HepG2 (cell line): ENCODE data around the gene TXNIP. TPM values are rescaled to one million over a fixed set of nuclear protein-coding genes. Genes with fewer than 3 reads are reported as not detected.

ENCODE experiments used
- AGO1 ChIP-seq: fragments of 200-400 bp; formaldehyde crosslinking; IDR thresholded peaks from 2 replicates; pipeline ENCODE4 v1.6.1; 2017; ENCODE audit warnings: mild to moderate bottlenecking, low read depth, low read length, moderate library complexity; ENCODE audit not compliant: poor library complexity, severe bottlenecking
- DNMT1 ChIP-seq: sonication (generic); formaldehyde crosslinking; IDR thresholded peaks from 2 replicates; pipeline ENCODE4 v1.5.1; 2020; ENCODE audit warnings: mild to moderate bottlenecking, missing genetic modification reagents
- DR1 ChIP-seq: sonication (generic); formaldehyde crosslinking; IDR thresholded peaks from 2 replicates; pipeline ENCODE4 v1.8.0; 2021; ENCODE audit warnings: mild to moderate bottlenecking, missing genetic modification reagents, inconsistent platforms
- ELF4 ChIP-seq: sonication (generic); formaldehyde crosslinking; IDR thresholded peaks from 2 replicates; pipeline ENCODE4 v1.5.0; 2020; ENCODE audit warnings: missing genetic modification reagents, mild to moderate bottlenecking, moderate library complexity, borderline replicate concordance
- FLYWCH1 ChIP-seq: sonication (generic); formaldehyde crosslinking; IDR thresholded peaks from 2 replicates; pipeline ENCODE4 v1.8.1; 2023; ENCODE audit warnings: mild to moderate bottlenecking, missing genetic modification reagents
- GABPB1 ChIP-seq: IDR thresholded peaks from 2 replicates; pipeline ENCODE4 v1.6.1; 2016; ENCODE audit warnings: mild to moderate bottlenecking, missing genetic modification reagents, moderate library complexity, missing compliant biosample characterization
- GATA4 ChIP-seq: sonication (generic); IDR thresholded peaks from 2 replicates; pipeline ENCODE4 v1.6.1; 2016; ENCODE audit warnings: antibody characterized with exemption, low read depth, borderline replicate concordance
- NONO ChIP-seq, 2 experiments: fragments of 450-650 bp in 1 of 2; sonication (generic) in 1 of 2; formaldehyde crosslinking in 1 of 2; IDR thresholded peaks in 1 of 2; conservative IDR thresholded peaks in 1 of 2; 2 replicates each; pipeline versions ENCODE4 v1.6.1 to v1.8.0; 2017 to 2022; ENCODE audit warnings: mild to moderate bottlenecking in 1 of 2, missing genetic modification reagents in 1 of 2, moderate library complexity in 1 of 2
- NR2F6 ChIP-seq, 2 experiments: IDR thresholded peaks; 2 replicates each; pipeline ENCODE4 v1.6.1; 2016; ENCODE audit warnings: antibody characterized with exemption in 1 of 2, mild to moderate bottlenecking in 1 of 2
- RELA ChIP-seq: sonication (generic); formaldehyde crosslinking; IDR thresholded peaks from 2 replicates; pipeline ENCODE4 v1.4.0; 2020; ENCODE audit warnings: missing genetic modification reagents
- RORA ChIP-seq: sonication (generic); formaldehyde crosslinking; IDR thresholded peaks from 2 replicates; pipeline ENCODE4 v1.5.0; 2020; ENCODE audit warnings: mild to moderate bottlenecking, missing genetic modification reagents, moderate library complexity
- SMAD3 ChIP-seq: sonication (generic); formaldehyde crosslinking; IDR thresholded peaks from 2 replicates; pipeline ENCODE4 v1.4.0; 2020; ENCODE audit warnings: missing genetic modification reagents
- SMAD9 ChIP-seq: sonication (generic); formaldehyde crosslinking; IDR thresholded peaks from 2 replicates; pipeline ENCODE4 v1.5.1; 2020; ENCODE audit warnings: mild to moderate bottlenecking, missing genetic modification reagents
- THYN1 ChIP-seq: sonication (generic); formaldehyde crosslinking; IDR thresholded peaks from 2 replicates; pipeline ENCODE4 v1.8.1; 2023; ENCODE audit warnings: low read depth, mild to moderate bottlenecking, moderate library complexity, missing genetic modification reagents, borderline replicate concordance
- YEATS2 ChIP-seq: sonication (generic); formaldehyde crosslinking; IDR thresholded peaks from 2 replicates; pipeline ENCODE4 v1.4.0; 2020; ENCODE audit warnings: missing genetic modification reagents, borderline replicate concordance
- ZBTB20 ChIP-seq: sonication (generic); formaldehyde crosslinking; IDR thresholded peaks from 2 replicates; pipeline ENCODE4 v1.8.1; 2023; ENCODE audit warnings: missing genetic modification reagents, low read depth, mild to moderate bottlenecking, borderline replicate concordance
- ZFP1 ChIP-seq: IDR thresholded peaks from 2 replicates; pipeline ENCODE4 v1.6.1; 2016
- ZFP36L1 ChIP-seq: sonication (generic); formaldehyde crosslinking; IDR thresholded peaks from 2 replicates; pipeline ENCODE4 v1.8.0; 2022; ENCODE audit warnings: mild to moderate bottlenecking, missing genetic modification reagents, moderate library complexity
- ZFYVE20 ChIP-seq: sonication (generic); formaldehyde crosslinking; IDR thresholded peaks from 2 replicates; pipeline ENCODE4 v1.8.0; 2023; ENCODE audit warnings: low read depth, mild to moderate bottlenecking, moderate library complexity, missing genetic modification reagents, borderline replicate concordance
- ZNF44 ChIP-seq: sonication (generic); formaldehyde crosslinking; IDR thresholded peaks from 2 replicates; pipeline ENCODE4 v1.5.1; 2020; ENCODE audit warnings: mild to moderate bottlenecking, missing genetic modification reagents
- ZNF557 ChIP-seq: sonication (generic); formaldehyde crosslinking; IDR thresholded peaks from 2 replicates; pipeline ENCODE4 v1.4.0; 2020; ENCODE audit warnings: missing genetic modification reagents
- ZSCAN20 ChIP-seq: sonication (generic); formaldehyde crosslinking; IDR thresholded peaks from 2 replicates; pipeline ENCODE4 v1.4.0; 2020; ENCODE audit warnings: missing genetic modification reagents, mild to moderate bottlenecking, borderline replicate concordance
- polyA plus RNA-seq, 8 experiments: library from polyadenylated mRNA; depleted of rRNA in 3 of 8; stranded (reverse) in 7 of 8; unstranded in 1 of 8; fragments of >200 nt; fragmentation: Illumina TruSeq in 4 of 8; extraction: Trizol in 4 of 8; gene quantifications; 2 replicates each; pipeline versions ENCODE4 v1.2.1 to v1.2.3, GENCODE V29; 2011 to 2016; ENCODE audit warnings: low read depth in 4 of 8, missing spikeins in 1 of 8, mixed read lengths in 1 of 8; ENCODE audit not compliant: insufficient read depth in 1 of 8
- total RNA-seq, 5 experiments: library from RNA; depleted of rRNA; stranded (reverse); fragments of >200 nt; fragmentation: Illumina TruSeq; extraction: Trizol; gene quantifications; 2 replicates each; pipeline ENCODE4 v1.2.3, GENCODE V29; 2016; ENCODE audit warnings: low read depth in 1 of 5
- TF ChIP-seq, protein P1 (sequence below): sonication (generic); formaldehyde crosslinking; IDR thresholded peaks from 2 replicates; pipeline ENCODE4 v1.5.0; 2020; ENCODE audit warnings: mild to moderate bottlenecking, low read depth, missing genetic modification reagents, borderline replicate concordance
- TF ChIP-seq, protein P2 (sequence below): sonication (generic); formaldehyde crosslinking; IDR thresholded peaks from 2 replicates; pipeline ENCODE4 v1.9.0; 2021; ENCODE audit warnings: missing genetic modification reagents, borderline replicate concordance
- TF ChIP-seq, protein P3 (sequence below): sonication (generic); formaldehyde crosslinking; IDR thresholded peaks from 2 replicates; pipeline ENCODE4 v1.4.0; 2020; ENCODE audit warnings: mild to moderate bottlenecking, missing genetic modification reagents
- TF ChIP-seq, protein P4 (sequence below): fragments of 450-650 bp; IDR thresholded peaks from 2 replicates; pipeline ENCODE4 v1.6.1; 2017

TXNIP gene
- total and polyA plus RNA-seq, 2 of the 13 experiments (the other 11 are each of a cell fraction or from before 2014, with no cell fraction given): 24.4 to 237 TPM

DNA sequence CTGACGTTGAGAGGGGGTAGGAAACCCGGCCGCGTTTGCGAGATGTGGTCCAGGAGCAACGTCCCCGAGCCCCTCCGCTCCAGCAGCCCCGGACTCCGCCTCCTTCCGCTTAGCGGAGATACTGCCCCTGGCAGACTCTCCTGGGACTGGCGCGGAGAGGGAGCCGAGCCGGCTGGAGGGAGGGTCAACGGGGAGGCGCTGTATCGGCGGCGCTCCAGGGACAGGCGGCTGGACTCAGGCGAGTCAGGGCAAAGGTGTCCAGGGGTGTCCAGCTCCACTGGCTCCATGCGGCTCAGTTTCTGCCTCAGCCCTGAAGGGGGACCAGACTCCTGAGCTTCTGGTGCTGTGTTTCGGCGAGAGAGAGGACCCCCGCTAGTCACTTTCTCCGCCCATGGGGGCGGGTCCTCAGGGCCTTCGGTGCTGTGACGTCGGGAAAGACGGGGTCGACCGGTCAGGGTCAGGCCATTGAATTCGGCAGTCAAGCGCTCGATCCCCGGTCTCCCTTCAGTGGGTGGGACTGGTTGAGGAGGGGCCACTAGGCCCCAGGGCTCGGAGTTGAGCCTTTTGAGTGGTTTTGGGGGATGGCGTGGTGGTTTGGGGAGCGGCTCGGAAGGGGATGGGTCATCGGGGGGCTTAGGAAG lies 35.8 kb downstream of the TXNIP start (continued):
- TF ChIP-seq, protein P1, sequence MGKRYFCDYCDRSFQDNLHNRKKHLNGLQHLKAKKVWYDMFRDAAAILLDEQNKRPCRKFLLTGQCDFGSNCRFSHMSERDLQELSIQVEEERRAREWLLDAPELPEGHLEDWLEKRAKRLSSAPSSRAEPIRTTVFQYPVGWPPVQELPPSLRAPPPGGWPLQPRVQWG (CRISPR knock-in tag): no peak
- TF ChIP-seq ZFP1 (CRISPR knock-in tag): no peak
- TF ChIP-seq DNMT1 (CRISPR knock-in tag): no peak
- TF ChIP-seq ZSCAN20 (CRISPR knock-in tag): 0 out of 2 replicates have a peak, but pooled peaks have one; percentile 41
- peak; percentile 26; the same call in 1 of the 2 replicates for TF ChIP-seq DR1 (CRISPR knock-in tag)
- TF ChIP-seq SMAD9 (CRISPR knock-in tag): no peak
- no peak; the same call in 1 of the 2 replicates for TF ChIP-seq NR2F6 (IDR thresholded peaks at IDR 0.05)
- no peak for TF ChIP-seq NR2F6 (CRISPR knock-in tag; IDR thresholded peaks at IDR 0.05)
- TF ChIP-seq AGO1: no peak
- no peak for TF ChIP-seq NONO (IDR thresholded peaks at IDR 0.05)
- no peak for TF ChIP-seq NONO (CRISPR knock-in tag; conservative IDR thresholded peaks at IDR 0.05)
- TF ChIP-seq RELA (CRISPR knock-in tag): no peak
- TF ChIP-seq, protein P2, sequence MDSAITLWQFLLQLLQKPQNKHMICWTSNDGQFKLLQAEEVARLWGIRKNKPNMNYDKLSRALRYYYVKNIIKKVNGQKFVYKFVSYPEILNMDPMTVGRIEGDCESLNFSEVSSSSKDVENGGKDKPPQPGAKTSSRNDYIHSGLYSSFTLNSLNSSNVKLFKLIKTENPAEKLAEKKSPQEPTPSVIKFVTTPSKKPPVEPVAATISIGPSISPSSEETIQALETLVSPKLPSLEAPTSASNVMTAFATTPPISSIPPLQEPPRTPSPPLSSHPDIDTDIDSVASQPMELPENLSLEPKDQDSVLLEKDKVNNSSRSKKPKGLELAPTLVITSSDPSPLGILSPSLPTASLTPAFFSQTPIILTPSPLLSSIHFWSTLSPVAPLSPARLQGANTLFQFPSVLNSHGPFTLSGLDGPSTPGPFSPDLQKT (CRISPR knock-in tag): no peak
- no peak for TF ChIP-seq ZNF557 (CRISPR knock-in tag)
- no peak for TF ChIP-seq ZFYVE20 (CRISPR knock-in tag)
- no peak for TF ChIP-seq THYN1 (CRISPR knock-in tag)
- TF ChIP-seq ELF4 (CRISPR knock-in tag): no peak
- peak; percentile 78; the same call in 1 of the 2 replicates for TF ChIP-seq ZBTB20 (CRISPR knock-in tag)
- TF ChIP-seq, protein P3, sequence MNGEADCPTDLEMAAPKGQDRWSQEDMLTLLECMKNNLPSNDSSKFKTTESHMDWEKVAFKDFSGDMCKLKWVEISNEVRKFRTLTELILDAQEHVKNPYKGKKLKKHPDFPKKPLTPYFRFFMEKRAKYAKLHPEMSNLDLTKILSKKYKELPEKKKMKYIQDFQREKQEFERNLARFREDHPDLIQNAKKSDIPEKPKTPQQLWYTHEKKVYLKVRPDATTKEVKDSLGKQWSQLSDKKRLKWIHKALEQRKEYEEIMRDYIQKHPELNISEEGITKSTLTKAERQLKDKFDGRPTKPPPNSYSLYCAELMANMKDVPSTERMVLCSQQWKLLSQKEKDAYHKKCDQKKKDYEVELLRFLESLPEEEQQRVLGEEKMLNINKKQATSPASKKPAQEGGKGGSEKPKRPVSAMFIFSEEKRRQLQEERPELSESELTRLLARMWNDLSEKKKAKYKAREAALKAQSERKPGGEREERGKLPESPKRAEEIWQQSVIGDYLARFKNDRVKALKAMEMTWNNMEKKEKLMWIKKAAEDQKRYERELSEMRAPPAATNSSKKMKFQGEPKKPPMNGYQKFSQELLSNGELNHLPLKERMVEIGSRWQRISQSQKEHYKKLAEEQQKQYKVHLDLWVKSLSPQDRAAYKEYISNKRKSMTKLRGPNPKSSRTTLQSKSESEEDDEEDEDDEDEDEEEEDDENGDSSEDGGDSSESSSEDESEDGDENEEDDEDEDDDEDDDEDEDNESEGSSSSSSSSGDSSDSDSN (CRISPR knock-in tag): peak; percentile 92
- peak; percentile 44; the same call in 1 of the 2 replicates for TF ChIP-seq GATA4
- TF ChIP-seq ZFP36L1: no peak
- no peak for TF ChIP-seq FLYWCH1 (CRISPR knock-in tag)
- TF ChIP-seq SMAD3 (CRISPR knock-in tag): no peak
- TF ChIP-seq ZNF44 (CRISPR knock-in tag): no peak
- no peak for TF ChIP-seq RORA (CRISPR knock-in tag)
- TF ChIP-seq, protein P4, sequence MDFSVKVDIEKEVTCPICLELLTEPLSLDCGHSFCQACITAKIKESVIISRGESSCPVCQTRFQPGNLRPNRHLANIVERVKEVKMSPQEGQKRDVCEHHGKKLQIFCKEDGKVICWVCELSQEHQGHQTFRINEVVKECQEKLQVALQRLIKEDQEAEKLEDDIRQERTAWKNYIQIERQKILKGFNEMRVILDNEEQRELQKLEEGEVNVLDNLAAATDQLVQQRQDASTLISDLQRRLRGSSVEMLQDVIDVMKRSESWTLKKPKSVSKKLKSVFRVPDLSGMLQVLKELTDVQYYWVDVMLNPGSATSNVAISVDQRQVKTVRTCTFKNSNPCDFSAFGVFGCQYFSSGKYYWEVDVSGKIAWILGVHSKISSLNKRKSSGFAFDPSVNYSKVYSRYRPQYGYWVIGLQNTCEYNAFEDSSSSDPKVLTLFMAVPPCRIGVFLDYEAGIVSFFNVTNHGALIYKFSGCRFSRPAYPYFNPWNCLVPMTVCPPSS: no peak
- no peak for TF ChIP-seq YEATS2 (CRISPR knock-in tag)
- TF ChIP-seq GABPB1: peak; percentile 77
